Left ventricle myocardium inferior (tissue), 1 donor: ENCODE measurements around the gene CDH11. TPM values are rescaled to one million over a fixed set of nuclear protein-coding genes. Genes with fewer than 3 reads are reported as not detected.

Experiments used
- DNase-seq: peaks from one replicate; pipeline ENCODE4 v3.0.0-alpha.2; 2020
- H3K27ac ChIP-seq: fragments of 200-600 bp; replicated peaks from 2 replicates; pipeline ENCODE4 v1.8.0; 2021
- H3K27me3 ChIP-seq: fragments of 200-600 bp; 2 replicates; pipeline ENCODE4 v1.8.0; 2021; ENCODE audit warnings: low read depth
- H3K36me3 ChIP-seq: fragments of 200-600 bp; 2 replicates; pipeline ENCODE4 v1.8.0; 2021
- H3K4me1 ChIP-seq: fragments of 200-600 bp; 2 replicates; pipeline ENCODE4 v1.8.0; 2021
- H3K4me3 ChIP-seq: fragments of 200-600 bp; 2 replicates; pipeline ENCODE4 v1.8.0; 2021; ENCODE audit warnings: mild to moderate bottlenecking, moderate library complexity
- H3K9me3 ChIP-seq: fragments of 200-600 bp; replicated peaks from 2 replicates; pipeline ENCODE4 v1.8.0; 2021
- intact Hi-C: fragments of 100-400 bp; cut with micrococcal nuclease; formaldehyde crosslinking; loops from one replicate; pipeline ENCODE4 v1.11.0; 2022
- total RNA-seq: library from RNA; stranded (reverse); fragmentation: NEBNext Ultra II Directional; extraction: Animal tissue kit (Norgen Biotek cat#: 25700); gene quantifications from one replicate; pipeline ENCODE4 v1.2.1, GENCODE V29; 2021
- TF ChIP-seq, protein P1 (sequence below): fragments of 200-600 bp; IDR thresholded peaks from 2 replicates; pipeline ENCODE4 v1.8.0; 2021; ENCODE audit warnings: antibody characterized with exemption, mild to moderate bottlenecking, borderline replicate concordance
- donor health status: DM: no; HTN: yes; CAD: no; lungs with severe emphysema.

Gene CDH11
- total RNA-seq, 1 donor from 2014 or later, result 20.9 TPM

DNA sequence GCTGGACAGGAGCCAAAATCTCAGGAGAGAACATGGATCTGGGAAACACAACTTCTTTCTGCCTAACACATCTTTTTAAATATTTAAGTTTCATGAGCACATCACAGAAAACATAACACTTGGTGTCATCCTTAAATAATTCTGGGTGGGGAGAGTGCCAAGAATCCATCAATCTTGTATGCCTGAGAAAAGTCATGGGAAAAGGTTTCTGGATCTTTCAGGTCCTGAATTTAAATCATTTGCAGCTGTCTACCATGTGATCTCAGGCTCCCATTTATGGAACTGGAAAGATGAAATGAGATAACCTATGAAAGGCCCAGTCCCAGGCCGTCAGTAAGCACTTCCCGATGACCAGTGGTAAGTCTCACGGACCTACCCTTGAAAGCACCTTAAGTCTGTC lies 15.1 kb downstream of the CDH11 start:
- Histone ChIP-seq H3K4me3 (no peak overlapping the region), H3K4me1 (peaks cover 10% of the 10 kb centered on the region), H3K27me3 (peaks cover 23% of the 10 kb centered on the region), H3K36me3 (no peaks in the 10 kb centered on the region), H3K9me3 (no peaks in the 10 kb centered on the region), H3K27ac (no peak overlapping the region)
- no peak for DNase-seq
- TF ChIP-seq, protein P1, sequence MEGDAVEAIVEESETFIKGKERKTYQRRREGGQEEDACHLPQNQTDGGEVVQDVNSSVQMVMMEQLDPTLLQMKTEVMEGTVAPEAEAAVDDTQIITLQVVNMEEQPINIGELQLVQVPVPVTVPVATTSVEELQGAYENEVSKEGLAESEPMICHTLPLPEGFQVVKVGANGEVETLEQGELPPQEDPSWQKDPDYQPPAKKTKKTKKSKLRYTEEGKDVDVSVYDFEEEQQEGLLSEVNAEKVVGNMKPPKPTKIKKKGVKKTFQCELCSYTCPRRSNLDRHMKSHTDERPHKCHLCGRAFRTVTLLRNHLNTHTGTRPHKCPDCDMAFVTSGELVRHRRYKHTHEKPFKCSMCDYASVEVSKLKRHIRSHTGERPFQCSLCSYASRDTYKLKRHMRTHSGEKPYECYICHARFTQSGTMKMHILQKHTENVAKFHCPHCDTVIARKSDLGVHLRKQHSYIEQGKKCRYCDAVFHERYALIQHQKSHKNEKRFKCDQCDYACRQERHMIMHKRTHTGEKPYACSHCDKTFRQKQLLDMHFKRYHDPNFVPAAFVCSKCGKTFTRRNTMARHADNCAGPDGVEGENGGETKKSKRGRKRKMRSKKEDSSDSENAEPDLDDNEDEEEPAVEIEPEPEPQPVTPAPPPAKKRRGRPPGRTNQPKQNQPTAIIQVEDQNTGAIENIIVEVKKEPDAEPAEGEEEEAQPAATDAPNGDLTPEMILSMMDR, result no peak
- intact Hi-C loops, result no loop called here

DNA sequence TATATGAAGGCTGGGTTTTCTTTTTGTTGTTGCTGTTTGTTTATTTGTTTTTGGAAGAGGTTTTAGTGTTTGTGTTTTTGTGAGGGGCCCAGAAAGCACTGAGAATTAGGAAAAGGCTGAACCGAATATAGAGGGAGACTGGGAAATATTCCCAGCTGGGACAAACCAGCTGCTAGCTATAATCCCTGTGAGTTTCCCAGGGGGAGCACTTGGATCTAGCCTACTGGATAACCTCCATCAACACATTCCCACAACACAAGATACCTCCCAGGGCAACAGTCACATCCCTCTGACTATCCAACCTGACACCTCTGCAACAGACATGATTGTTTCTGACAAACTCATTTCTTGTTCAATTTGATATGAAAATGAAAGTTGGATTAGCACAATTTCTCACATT lies 16.7 kb downstream of the CDH11 start:
- peaks cover 17% of the 10 kb centered on the region for H3K27me3 ChIP-seq
- H3K4me3 ChIP-seq, result no peak overlapping the region
- H3K4me1 ChIP-seq, result peaks cover 10% of the 10 kb centered on the region
- H3K27ac ChIP-seq, result peak overlapping the region; percentile 33
- no peaks in the 10 kb centered on the region for H3K9me3 ChIP-seq
- DNase-seq, result no peak
- intact Hi-C loops, result no loop called here
- TF ChIP-seq, protein P1, result no peak
- H3K36me3 ChIP-seq, result no peaks in the 10 kb centered on the region

DNA sequence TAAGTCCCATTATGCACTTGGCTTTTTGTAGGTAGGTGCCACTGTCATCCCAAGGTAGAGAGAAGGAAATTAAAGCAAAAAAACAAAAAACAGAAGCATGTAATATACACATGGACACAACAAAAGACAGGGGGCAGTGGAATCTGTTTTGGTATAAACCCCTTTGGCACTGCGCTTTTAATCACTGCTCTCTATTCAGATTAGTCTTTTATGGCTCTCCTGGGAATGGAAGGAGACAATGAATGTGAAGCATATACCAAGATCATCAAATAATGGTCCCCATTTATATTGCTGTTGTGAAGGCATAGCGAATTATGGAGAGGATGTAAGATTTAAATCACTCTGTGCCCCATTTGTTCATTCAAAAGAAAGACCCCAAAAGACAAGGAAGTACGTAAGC lies 17.4 kb downstream of the CDH11 start:
- Histone ChIP-seq H3K27me3 (peaks cover 10% of the 10 kb centered on the region), H3K4me3 (no peak overlapping the region), H3K9me3 (no peaks in the 10 kb centered on the region), H3K4me1 (peaks cover 10% of the 10 kb centered on the region), H3K27ac (no peak overlapping the region), H3K36me3 (no peaks in the 10 kb centered on the region)
- intact Hi-C loops, result no loop called here
- no peak for DNase-seq
- TF ChIP-seq, protein P1, result no peak

DNA sequence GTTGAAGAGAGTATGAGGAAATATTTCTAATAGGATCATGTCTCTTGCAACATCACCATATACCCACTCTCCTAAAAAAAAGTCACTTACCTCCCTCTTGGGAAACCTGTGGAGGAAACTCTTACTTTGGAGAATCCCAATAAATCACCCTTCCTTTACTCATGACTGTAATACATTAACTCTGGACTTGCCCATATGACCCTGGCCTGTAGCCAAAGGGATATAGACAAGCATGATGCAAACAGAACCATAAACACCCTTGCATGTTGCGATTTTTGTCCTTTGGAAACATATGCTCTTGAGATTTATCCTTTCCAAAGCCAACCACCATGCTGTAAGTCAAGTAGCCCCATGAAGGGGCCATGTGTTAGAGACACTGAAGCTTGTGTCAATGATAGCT lies 19.5 kb downstream of the CDH11 start:
- DNase-seq, result no peak
- Histone ChIP-seq H3K4me1 (peaks cover 10% of the 10 kb centered on the region), H3K27me3 (no peaks in the 10 kb centered on the region), H3K36me3 (no peaks in the 10 kb centered on the region), H3K4me3 (no peak overlapping the region), H3K9me3 (no peaks in the 10 kb centered on the region), H3K27ac (no peak overlapping the region)
- TF ChIP-seq, protein P1, result no peak
- intact Hi-C loops, result no loop called here

DNA sequence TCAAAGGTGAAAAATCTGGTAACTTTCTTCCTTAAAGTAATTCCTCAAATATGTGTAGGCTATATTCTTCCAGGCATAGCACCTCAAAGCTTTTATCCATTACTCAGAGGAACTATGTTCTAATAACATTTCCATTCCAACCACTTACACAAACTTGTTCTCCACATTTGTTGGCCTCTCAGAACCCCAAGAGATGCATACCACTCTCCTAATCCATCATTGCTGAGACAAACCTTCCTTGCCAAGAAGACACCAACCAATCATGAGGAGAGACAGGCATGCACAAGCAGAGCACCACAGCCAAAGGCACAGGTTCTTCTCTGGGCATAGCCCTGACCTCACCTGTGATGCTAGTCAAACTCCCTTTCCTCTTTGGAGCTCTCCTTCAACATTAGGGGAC lies 20.9 kb downstream of the CDH11 start:
- no peak for DNase-seq
- H3K27me3 ChIP-seq, result no peaks in the 10 kb centered on the region
- no peaks in the 10 kb centered on the region for H3K36me3 ChIP-seq
- TF ChIP-seq, protein P1, result no peak
- no peaks in the 10 kb centered on the region for H3K9me3 ChIP-seq
- intact Hi-C loops, result no loop called here
- H3K4me3 ChIP-seq, result no peak overlapping the region
- no peak overlapping the region for H3K27ac ChIP-seq
- peaks cover 7% of the 10 kb centered on the region for H3K4me1 ChIP-seq

DNA sequence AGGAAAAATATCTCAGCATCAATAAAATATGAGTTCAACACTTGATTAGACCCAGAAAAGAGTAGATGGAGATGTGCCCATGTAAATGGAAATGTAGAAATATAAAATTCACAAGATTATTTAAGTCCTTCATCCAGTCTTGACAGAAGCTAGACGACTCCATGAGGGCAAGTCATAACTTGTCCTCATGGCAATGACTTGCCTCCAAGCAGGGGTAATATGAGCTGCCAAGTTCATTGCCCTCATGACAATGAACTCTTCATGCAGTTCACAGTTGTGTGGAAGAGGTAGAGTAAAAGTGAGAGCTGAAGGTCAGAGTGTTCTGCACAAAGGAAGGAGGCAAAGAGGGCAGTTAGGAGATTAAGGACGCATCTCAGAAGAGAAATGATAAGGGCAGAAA lies 22.3 kb downstream of the CDH11 start:
- no peak overlapping the region for H3K27ac ChIP-seq
- no peaks in the 10 kb centered on the region for H3K4me1 ChIP-seq
- H3K27me3 ChIP-seq, result no peaks in the 10 kb centered on the region
- no peaks in the 10 kb centered on the region for H3K9me3 ChIP-seq
- TF ChIP-seq, protein P1, result no peak
- intact Hi-C loops, result no loop called here
- DNase-seq, result no peak
- H3K4me3 ChIP-seq, result no peak overlapping the region
- H3K36me3 ChIP-seq, result no peaks in the 10 kb centered on the region
